Endothelial cell (in vitro differentiated cells): ENCODE data around the gene HTD2. TPM values are rescaled to one million over a fixed set of nuclear protein-coding genes. Genes with fewer than 3 reads are reported as not detected.

ENCODE experiments used
- DNase-seq: peaks from one replicate; pipeline ENCODE4 v3.0.0; 2021; ENCODE audit warnings: low spot score
- H3K27ac Mint-ChIP-seq: one replicate; pipeline ENCODE4 v1.8.0; 2021; ENCODE audit warnings: mixed read lengths, inconsistent platforms; ENCODE audit not compliant: unreplicated experiment
- H3K27me3 Mint-ChIP-seq: one replicate; pipeline ENCODE4 v1.8.0; 2021; ENCODE audit warnings: mild to moderate bottlenecking, moderate library complexity, mixed read lengths, inconsistent platforms; ENCODE audit not compliant: unreplicated experiment
- H3K36me3 Mint-ChIP-seq: one replicate; pipeline ENCODE4 v1.8.0; 2021; ENCODE audit warnings: mild to moderate bottlenecking, low read depth, mixed read lengths, inconsistent platforms; ENCODE audit not compliant: unreplicated experiment
- H3K4me1 Mint-ChIP-seq: one replicate; pipeline ENCODE4 v1.8.0; 2021; ENCODE audit warnings: mild to moderate bottlenecking, mixed read lengths, inconsistent platforms; ENCODE audit not compliant: unreplicated experiment
- H3K4me3 Mint-ChIP-seq: one replicate; pipeline ENCODE4 v1.8.0; 2021; ENCODE audit warnings: mild to moderate bottlenecking, mixed read lengths, inconsistent platforms; ENCODE audit not compliant: unreplicated experiment
- H3K9me3 Mint-ChIP-seq: one replicate; pipeline ENCODE4 v1.8.0; 2021; ENCODE audit warnings: mixed read lengths, inconsistent platforms; ENCODE audit not compliant: unreplicated experiment
- total RNA-seq: library from RNA; stranded (reverse); fragmentation: NEBNext Ultra II Directional; extraction: Animal tissue kit (Norgen Biotek cat#: 25700); gene quantifications from one replicate; pipeline ENCODE4 v1.2.1, GENCODE V29; 2021; ENCODE audit not compliant: unreplicated experiment
- TF ChIP-seq, protein P1 (sequence below): fragments of 200-600 bp; sonication (generic); IDR thresholded peaks from one replicate; pipeline ENCODE4 v1.5.0; 2021; ENCODE audit warnings: antibody characterized with exemption; ENCODE audit not compliant: unreplicated experiment

Gene HTD2
- total RNA-seq, 1 donor from 2014 or later, result 8.4 TPM

DNA sequence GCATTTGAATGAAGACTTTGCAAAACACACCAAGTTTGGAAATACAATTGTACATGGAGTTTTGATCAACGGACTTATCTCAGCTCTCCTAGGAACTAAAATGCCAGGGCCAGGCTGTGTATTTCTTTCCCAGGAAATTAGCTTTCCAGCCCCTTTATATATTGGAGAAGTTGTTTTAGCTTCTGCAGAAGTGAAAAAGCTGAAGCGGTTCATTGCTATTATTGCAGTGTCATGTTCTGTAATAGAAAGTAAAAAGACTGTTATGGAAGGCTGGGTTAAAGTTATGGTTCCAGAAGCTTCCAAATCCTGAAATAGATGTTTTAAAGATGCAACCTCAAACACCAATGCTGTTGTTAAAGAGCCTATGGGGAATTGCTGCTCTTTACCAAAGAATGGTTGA lies 11.5 kb downstream of the HTD2 start:
- H3K4me3 Mint-ChIP-seq, result no peak overlapping the region
- TF ChIP-seq, protein P1, sequence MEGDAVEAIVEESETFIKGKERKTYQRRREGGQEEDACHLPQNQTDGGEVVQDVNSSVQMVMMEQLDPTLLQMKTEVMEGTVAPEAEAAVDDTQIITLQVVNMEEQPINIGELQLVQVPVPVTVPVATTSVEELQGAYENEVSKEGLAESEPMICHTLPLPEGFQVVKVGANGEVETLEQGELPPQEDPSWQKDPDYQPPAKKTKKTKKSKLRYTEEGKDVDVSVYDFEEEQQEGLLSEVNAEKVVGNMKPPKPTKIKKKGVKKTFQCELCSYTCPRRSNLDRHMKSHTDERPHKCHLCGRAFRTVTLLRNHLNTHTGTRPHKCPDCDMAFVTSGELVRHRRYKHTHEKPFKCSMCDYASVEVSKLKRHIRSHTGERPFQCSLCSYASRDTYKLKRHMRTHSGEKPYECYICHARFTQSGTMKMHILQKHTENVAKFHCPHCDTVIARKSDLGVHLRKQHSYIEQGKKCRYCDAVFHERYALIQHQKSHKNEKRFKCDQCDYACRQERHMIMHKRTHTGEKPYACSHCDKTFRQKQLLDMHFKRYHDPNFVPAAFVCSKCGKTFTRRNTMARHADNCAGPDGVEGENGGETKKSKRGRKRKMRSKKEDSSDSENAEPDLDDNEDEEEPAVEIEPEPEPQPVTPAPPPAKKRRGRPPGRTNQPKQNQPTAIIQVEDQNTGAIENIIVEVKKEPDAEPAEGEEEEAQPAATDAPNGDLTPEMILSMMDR, result no peak

DNA sequence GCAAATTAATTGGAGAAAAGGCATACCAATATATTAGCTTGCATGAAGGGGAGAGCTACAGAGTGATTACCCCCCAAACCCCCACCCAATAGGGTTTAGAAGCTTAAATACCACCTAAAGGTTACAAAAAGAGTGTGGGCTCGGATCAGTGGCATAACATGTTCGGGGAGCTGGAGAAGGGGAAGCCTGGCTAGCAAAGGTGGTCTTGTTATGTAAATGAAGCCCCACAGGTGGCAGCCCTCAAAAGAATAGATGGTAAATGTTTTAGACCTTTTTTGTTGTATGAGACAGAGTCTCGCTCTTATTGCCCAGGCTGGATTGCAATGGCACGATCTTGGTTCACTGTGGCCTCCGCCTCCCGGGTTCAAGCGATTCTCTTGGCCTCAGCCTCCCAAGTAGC lies 15.5 kb downstream of the HTD2 start:
- Mint-ChIP-seq H3K4me1 (peaks cover 7% of the 10 kb centered on the region), H3K36me3 (peaks cover 7% of the 10 kb centered on the region), H3K9me3 (no peaks in the 10 kb centered on the region), H3K4me3 (no peak overlapping the region), H3K27ac (no peak overlapping the region), H3K27me3 (peaks cover 2% of the 10 kb centered on the region)
- no peak for DNase-seq
- TF ChIP-seq, protein P1, result no peak

More for the DNA sequence above, 11.5 kb downstream of the HTD2 start:
- Mint-ChIP-seq H3K27me3 (no peaks in the 10 kb centered on the region), H3K27ac (no peak overlapping the region), H3K9me3 (no peaks in the 10 kb centered on the region), H3K36me3 (peaks cover 13% of the 10 kb centered on the region), H3K4me1 (no peaks in the 10 kb centered on the region)
- no peak for DNase-seq

DNA sequence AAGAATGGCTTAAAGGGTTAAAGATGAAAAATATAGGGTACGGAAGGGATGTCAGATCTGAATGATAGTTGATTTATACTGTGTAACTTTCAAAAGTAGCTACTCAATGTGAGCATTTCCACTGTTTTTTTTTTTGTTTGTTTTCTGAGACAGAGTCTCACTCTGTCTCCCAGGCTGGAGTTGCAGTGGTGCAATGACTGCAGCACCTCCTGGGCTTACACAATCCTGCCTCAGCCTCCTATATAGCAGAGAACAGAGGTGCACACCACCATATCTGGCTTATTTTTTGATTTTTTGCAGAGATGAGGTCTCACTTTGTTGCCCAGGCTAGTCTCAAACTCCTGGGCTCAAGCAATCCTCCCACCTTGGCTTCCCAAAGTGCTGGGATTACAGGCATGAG lies 16.5 kb downstream of the HTD2 start:
- Mint-ChIP-seq H3K9me3 (no peaks in the 10 kb centered on the region), H3K4me3 (no peak overlapping the region), H3K27ac (no peak overlapping the region), H3K36me3 (no peaks in the 10 kb centered on the region), H3K27me3 (peaks cover 4% of the 10 kb centered on the region), H3K4me1 (peaks cover 7% of the 10 kb centered on the region)
- no peak for DNase-seq
- TF ChIP-seq, protein P1, result no peak

DNA sequence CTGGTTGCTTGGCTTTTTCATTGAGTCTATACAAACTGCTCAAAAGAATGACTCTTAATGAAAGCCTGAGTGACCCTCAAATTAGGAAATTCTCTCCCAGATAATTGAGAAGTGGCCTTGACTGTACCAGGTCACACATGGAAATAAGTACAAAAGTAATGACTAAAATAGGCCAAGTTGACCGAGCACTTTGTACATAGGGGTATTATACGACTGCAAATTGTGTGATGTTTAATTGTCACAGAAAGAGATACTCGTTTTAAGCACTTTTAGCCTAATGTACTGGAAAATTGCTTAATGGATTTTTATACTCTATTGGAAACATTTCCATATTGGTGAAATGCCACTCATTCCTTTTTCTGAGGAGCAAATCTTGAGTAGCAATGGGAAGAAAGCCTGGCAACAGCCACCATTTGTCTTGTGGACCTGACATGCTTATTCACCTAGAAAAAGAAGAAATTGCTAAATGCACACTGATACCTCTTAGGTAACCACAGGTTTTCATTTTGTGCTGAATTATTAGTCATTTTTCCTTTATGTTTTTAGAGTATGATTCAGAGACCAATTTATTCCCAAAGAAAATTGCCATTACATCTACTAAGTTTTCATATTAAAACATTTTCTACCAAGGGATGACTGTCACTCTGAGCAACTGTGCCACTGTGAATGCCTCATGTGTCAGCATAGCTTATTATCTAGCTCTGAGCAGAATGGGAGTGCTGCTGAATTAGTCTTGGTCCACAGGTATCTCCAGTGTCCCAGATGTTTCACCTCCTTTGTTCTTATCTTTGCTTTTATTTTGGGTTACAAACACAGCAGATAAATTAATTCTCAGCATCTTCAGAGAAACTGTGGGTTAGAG lies 17.4 kb downstream of the HTD2 start:
- no peak overlapping the region for H3K27ac Mint-ChIP-seq

More for the DNA sequence above, 17.4 kb downstream of the HTD2 start:
- H3K9me3 Mint-ChIP-seq, result no peaks in the 10 kb centered on the region
- TF ChIP-seq, protein P1, result no peak
- peaks cover 7% of the 10 kb centered on the region for H3K4me1 Mint-ChIP-seq
- no peak overlapping the region for H3K4me3 Mint-ChIP-seq
- H3K27me3 Mint-ChIP-seq, result peaks cover 4% of the 10 kb centered on the region
- no peak for DNase-seq
- no peaks in the 10 kb centered on the region for H3K36me3 Mint-ChIP-seq
